LNCaP clone FGC (cell line): ENCODE data around the gene VPS9D1.
"Not testable (repeated sequence)": the region's sequence is repeated elsewhere in the genome, so short reads cannot be mapped to it uniquely, and the experiment has no call there.

Experiments used
- DNase-seq: peaks from one replicate; pipeline ENCODE4 v3.0.0-alpha.2; 2011; ENCODE audit warnings: low read depth
- H3K4me3 ChIP-seq: 2 replicates; pipeline ENCODE4 v1.5.1; 2011; ENCODE audit warnings: mild to moderate bottlenecking, low read depth, low read length, control low read depth
- TF ChIP-seq, protein P1 (sequence below): IDR thresholded peaks from 2 replicates; pipeline ENCODE4 v1.5.1; 2012; ENCODE audit warnings: mild to moderate bottlenecking; ENCODE audit not compliant: control insufficient read depth, insufficient read depth; ENCODE audit errors: extremely low read depth

Gene VPS9D1

DNA sequence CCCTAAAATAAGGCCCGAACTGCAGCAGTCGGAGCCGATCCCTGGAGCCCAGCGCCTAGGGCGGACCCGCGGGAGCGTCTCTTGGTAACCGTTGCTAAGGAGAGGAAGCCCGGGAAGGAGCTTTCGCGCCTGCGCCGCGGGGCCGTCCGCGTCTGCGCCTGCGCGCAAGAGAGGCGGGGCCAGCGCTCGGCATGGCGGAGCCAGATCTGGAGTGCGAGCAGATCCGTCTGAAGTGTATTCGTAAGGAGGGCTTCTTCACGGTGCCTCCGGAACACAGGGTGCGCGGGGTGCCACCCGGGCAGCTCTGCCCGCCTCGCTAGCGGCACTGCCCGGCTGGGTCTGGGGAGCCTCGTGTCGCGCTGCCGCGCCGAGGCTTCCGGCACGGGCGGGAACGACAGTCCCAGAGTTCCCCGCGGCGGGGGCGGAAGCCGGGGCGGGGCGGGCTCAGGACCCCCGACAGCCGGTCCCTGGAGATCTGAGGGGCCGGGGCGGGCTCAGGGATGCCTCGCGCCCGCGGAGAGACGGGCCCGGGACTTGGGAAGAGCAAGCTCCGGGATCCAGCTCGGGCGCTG lies 34.1 kb downstream of the VPS9D1 start, which contains the start of gene CDK10:
TSS of gene CDK10 (plus strand) at position 170 of the 572 bp plus-strand sequence. CDS start at position 192, 22 bp downstream.
- DNase-seq = peak; percentile 50
- TF ChIP-seq, protein P1, sequence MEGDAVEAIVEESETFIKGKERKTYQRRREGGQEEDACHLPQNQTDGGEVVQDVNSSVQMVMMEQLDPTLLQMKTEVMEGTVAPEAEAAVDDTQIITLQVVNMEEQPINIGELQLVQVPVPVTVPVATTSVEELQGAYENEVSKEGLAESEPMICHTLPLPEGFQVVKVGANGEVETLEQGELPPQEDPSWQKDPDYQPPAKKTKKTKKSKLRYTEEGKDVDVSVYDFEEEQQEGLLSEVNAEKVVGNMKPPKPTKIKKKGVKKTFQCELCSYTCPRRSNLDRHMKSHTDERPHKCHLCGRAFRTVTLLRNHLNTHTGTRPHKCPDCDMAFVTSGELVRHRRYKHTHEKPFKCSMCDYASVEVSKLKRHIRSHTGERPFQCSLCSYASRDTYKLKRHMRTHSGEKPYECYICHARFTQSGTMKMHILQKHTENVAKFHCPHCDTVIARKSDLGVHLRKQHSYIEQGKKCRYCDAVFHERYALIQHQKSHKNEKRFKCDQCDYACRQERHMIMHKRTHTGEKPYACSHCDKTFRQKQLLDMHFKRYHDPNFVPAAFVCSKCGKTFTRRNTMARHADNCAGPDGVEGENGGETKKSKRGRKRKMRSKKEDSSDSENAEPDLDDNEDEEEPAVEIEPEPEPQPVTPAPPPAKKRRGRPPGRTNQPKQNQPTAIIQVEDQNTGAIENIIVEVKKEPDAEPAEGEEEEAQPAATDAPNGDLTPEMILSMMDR = no peak
- H3K4me3 ChIP-seq = peak within 1 kb of the TSS; percentile 85

DNA sequence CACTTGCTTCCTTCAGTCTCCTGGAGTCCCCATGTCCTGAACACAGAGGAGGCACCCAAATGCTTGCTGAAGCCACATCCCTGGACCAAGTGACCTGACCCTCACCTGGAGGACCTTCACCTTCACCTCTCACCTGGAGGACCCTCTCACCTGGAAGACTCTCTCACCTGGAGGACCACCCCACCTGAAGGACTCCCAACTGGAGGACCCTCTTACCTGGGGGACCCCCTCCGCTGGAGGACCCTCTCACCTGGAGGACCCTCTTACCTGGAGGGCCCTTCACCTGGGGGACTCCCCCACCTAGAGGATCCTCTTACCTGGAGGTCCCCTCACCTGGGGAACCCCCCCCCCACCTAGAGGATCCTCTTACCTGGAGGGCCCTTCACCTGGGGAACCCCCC lies 34.8 kb downstream of the VPS9D1 start:
- TF ChIP-seq, protein P1 = no peak
- H3K4me3 ChIP-seq = no peak overlapping the region; the same call in none of the 2 replicates
- no peak for DNase-seq

DNA sequence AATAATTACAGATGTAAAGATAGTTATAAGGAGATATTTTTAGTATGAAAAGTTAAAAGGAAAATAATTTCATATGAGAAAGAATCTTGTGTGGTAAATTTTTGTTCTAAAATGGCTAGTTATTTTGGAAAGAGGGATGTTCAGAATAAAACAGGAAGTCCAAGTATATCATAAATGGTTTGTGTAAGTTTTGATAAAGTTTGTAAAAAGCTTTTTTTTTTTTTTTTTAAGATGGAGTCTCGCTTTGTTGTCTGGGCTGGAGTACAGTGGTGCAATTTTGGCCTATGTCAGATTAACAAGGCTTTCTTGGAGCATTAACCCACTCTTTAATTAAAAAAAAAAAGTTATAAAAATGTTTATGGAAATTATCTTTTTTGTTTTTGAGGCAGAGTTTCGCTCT lies 42.4 kb downstream of the VPS9D1 start:
- DNase-seq = no peak
- TF ChIP-seq, protein P1 = no peak
- no peak overlapping the region for H3K4me3 ChIP-seq

DNA sequence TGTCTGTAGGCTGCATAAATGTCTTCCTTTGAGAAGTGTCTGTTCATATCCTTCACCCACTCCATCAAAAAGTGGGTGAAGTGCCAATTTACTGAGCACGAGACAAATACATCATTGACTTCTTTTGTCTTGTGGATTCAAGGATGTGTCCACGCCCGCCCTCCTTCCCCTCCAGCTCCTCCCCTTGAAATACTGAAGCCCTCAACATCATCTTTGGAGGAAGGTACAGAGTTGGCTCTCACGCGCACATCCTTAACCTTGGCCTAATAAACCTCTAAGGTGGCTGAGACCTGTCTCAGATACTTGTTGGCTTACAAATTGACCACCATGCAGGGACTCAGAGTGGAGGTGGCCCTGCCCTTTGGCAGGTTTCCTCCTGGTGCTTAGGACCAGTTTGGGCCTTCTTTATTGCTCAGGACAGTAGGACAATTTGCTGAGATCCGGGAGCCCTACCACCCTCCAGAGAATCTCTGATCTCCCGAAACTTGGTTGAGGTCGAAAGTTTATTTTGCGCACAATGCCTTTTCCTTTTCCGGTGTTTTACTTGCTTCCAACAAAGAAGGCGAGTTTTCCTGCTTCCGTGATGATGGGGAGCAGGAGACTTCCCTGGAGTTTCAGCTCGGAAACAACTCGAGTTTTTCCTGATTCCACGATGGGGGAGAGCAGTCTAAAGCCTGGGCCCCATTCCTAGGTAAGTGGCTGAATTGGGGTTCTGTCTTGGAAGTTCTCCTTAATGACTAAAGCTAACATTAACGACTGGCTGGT lies 48.3 kb downstream of the VPS9D1 start:
- no peak for DNase-seq
- no peak overlapping the region for H3K4me3 ChIP-seq
- TF ChIP-seq, protein P1 = no peak

DNA sequence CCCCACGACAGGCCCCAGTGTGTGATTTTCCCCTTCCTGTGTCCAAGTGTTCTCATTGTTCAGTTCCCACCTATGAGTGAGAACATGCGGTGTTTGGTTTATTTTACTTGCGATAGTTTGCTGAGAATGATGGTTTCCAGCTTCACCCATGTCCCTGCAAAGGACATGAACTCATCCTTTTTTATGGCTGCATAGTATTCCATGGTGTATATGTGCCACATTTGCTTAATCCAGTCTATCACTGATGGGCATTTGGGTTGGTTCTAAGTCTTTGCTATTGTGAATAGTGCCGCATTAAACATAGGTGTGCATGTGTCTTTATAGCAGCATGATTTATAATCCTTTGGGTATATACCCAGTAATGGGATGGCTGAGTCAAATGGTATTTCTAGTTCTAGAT lies 49.1 kb downstream of the VPS9D1 start:
- DNase-seq, H3K4me3 ChIP-seq: not testable (repeated sequence)

DNA sequence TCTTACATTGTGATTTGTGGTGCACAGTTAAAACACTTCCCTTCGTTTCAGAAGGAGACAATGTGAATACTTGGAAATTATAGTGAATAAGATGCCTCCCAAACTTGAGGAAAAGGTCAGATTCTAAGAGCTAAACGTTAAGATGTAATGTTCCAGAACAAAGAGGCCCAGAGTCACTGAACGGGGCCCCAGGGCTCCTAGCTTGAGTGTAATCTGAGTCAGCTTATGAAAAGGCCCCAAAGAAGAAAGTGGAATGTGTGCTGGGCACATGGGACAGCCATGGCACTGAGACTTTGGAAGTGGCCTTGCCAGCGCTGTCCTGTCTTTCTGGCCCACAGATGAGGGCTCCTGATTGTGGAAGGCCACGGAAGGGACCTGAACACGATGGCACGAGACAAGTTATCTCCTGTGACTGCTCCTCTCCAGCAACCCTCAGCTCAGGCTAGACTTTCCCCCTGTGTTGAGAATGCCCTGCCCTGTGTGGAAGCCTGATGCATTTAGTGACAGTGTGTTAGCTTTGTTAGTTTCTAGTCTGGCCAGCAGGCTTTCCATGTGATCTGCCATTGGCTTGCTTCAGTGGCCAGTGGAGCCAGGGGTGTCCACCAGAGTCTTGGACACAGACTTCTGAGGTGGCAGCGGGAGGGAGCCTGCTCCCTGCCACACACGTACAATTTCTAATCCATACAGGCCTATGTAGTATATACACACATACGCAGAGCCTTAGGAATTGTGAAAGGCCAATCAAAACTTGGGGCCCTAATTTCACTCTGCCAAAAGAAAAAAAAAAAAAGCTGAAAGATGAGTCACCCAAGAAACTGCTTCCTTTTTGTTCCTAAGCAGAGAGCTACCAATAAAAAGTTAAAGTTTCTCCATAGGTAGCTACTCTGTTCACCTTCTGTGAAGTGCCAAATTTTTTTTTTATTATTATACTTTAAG lies 49.9 kb downstream of the VPS9D1 start:
- TF ChIP-seq, protein P1 = no peak
- DNase-seq = no peak
- H3K4me3 ChIP-seq = no peak overlapping the region

DNA sequence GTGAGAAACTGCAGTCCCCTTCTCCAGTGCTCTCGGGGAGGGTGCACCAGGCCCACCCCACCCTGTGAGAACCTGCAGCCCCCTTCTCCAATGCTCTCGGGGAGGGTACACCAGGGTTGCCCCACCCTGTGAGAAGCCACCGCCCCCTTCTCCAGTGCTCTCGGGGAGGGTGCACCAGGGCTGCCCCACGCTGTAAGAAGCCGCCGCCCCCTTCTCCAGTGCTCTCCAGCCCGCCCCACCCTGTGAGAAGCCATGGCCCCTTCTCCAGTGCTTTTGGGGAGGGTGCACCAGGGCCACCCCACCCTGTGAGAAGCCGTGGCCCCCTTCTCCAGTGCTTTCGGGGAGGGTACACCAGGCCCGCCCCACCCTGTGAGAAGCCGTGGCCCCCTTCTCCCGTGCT lies 50.9 kb downstream of the VPS9D1 start:
- H3K4me3 ChIP-seq = no peak overlapping the region
- TF ChIP-seq, protein P1 = no peak
- DNase-seq = no peak
